Inflammatory macrophage treated with lipopolysaccharide for 4 hours (primary cell): ENCODE results near the gene MYBPH.

Experiments
- DNase-seq: peaks from one replicate; pipeline ENCODE4 v3.0.0-alpha.2; 2020

The MYBPH gene

DNA sequence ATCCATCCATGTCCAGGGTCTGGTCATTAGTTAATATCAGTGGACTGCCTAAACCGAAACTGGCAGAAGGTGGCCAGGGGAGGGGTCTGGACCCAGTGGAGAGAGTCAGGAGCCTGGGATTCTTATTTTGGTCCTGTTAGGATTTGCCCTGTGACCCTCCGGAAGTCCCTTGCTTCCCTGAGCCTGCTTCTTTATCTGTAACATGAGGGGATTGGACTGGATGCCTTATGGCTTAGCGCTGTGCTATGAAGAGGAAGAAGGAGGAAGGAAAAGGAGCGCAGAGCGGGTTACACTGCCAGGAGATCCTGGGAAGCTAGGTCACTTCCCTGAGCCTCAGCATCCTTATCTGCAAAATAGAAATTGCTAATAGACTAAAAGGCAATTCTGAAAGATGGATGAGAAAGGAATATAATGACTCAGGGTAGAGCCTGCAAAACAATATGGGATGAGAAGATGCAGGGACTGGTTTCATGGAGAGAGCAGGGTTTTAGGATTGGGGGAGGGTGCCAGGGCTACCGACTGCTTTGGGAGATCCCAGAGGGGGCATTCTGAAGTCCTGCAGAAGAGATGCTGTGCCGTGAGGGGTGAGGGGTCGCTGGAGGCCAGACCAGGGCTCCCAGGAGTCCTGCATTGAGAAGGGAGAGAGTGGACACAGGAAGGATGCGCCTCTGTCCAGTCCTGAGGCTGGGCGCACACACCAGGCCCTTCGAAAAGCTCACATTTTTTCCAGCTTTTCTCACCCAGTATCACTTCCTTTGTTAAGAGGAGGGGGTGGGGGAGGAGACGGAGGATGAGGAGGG is 48.6 kb downstream of the MYBPH start:
- DNase-seq, result no peak

DNA sequence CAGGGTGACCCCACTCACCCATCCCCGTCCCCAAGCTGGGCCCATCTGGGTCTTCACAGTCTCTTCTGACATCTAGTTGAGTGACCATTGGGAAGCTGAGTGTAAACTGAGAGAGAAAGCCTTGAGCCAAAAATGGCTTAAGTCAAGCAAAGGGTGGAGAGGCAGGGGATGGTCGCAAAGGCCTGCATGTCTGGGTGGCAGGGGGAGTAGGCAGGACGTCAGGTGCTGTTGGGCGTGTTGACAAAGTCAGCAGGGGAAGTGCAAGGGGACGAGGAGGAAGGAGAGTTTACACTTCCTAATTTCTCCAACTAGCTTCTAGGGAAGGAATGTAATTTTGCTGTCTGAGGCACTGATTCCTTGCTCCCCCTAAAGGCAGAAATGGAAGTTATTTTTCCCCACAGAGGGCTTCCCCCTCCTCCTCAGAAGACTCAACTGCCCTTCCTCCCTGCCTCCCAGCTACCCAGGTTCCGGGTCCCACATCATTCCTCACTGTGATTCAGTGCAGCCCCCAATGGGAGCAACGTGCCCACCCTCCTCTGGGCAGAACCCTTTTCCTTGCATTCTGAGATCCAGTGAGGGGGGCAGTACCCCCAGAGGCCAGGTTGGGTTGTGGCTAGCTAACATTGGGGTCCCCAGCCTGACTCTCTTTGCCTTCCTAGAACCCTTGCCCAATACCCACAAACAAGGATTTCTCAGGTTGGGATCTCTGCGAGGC is 49.3 kb downstream of the MYBPH start:
- peak; percentile 74 for DNase-seq

DNA sequence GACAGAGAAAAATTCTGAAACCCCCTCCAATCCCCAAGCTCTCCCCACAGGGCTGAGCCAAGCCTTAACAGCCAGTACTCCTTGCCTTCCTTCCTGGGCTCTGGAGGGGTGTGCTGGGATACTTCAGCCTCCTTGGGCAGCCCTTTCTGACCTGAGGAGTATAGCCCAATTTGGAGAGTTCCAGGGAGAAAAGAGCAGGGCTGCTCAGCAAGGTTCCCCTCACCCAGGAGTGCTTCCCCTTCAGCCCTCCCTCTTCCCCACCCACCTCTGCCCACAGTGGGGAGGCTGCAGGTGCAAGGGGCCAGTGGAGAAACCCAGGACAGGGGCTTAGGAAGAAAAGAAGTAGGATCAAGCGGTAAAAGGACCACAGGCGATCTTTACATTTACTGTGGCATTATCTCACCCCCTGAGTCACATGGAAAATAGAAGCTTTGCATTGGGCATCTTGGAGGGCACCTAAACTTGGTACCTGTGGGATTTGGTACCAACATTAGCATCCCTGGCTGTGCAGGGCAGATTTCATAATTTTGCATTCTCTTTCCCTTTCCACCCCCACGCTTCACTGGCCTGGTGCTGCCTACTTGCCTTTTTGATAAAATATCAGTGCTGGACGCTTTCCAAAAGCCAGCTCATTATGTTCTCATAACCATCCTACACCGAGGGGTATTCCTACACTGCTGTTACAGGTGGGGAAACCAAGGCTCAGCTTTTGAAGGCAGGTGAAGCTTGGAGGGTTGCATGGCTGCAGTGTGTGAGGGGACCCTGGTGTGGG is 50.9 kb downstream of the MYBPH start:
- no peak for DNase-seq

DNA sequence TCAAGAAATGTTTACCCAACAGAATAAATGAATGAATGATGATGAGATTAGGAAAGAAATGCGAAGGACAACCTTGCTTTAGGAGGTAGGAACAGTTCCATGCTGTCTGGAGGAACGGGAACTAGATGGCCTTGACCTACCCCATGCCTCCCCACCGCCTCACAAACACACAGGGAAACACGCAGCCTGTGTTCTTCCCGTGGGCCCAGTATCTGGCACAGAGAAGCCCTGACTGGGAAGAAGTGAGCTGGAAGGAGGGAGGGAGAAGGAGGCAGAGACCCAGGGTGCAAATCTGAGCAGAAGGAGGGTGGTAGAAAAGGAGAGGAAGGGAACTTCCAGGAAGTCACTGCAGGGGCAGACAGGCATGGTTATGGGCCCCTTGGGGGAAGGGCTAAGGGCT is 51.6 kb downstream of the MYBPH start:
- no peak for DNase-seq

DNA sequence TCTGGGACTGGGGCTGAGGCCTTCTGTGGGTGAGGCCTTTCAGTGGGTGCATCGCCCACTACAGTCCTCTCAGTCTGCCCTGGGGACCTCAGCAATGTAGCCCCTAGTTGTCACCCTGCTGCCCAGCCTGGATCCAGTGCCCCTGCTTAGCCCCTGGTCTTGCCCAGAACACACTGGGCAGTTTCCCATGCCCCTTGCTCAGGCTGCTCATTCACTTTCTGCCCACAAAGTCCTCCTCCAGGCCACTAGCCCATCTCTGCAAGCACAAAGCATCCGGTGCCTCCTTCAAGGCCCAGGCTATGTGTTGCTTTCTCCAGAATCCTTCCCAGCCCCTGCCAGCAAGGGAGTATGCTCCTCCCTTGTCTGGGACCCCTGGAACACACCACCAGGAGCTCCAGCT is 53.5 kb downstream of the MYBPH start:
- DNase-seq, result no peak

DNA sequence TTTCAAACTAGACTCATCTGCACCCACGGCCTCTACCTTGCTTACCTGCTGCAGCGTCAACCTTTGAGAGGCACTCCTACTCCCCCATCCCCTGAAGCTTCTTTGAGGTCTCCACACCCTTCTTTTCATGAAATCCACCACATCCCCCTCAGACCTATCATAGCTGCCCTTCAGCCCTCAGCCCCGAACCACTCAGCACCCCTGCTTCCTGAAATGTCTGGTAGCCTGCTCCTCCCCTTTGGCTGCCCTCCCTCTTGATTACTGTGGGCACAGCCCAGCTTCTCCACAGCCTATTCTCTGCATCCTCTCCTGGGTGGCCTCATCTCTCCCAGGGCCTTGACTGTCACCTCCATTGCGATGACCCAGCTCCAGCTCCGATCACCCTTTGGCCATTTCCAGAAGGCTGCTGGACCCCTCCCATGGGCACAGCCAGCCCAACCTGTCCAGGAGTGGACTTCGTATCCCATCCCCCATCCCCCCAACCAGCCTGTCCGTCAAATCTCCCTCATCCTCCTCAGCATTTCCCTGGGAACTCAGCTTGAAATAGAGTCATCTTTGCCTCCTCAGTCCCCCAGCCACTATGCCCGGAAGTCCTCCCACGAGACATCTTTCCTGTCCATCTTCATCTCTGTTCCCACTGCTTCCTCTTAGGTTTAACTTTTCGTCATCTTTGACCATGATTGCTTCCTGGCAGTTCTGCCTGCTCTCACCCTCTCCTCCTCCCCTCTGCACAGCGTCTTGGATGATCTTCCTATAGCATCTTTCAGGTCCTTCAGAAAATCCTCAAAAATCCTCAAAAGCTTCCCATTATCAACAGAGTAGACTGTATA is 54.2 kb downstream of the MYBPH start:
- peak; percentile 46 for DNase-seq

DNA sequence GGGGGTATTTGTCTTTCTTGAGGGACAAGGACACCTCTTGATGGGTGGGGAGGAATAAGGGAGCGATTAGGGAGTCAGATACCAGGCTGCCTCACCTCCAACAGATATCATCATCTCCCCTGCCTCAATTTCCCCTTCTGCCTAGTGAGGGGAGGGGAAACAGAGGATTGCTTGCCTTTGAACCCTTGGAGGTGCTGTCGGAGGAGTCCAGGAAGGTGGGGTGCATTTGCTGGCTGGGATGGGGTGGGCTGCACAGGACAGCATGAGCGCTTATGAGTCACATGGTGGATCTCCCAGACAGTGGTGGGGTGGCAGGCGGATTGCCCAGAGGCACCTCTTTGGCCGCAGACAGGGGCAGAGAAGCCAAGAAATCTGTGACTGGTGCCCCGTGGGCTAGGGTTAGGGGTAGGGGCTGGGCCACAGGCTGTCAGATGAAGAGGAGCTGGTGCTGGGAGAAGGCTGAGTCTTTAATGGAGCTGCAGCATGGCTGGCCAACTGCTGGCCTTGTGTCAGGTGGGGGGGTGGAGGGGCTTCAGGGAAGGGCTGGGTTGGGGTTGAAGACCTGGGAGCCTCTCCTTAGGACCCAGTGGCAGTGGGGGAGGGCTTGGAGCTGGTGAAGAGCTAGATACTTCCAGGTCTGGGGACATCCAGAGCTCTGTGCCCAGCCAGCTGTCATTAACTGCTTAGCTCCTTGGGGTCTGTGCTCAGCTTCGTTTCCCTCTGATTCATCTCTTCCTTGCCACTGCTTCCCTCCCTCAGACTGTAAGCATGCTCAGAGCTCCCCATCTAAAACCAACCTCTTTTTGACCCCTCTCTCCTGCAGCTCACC is 55.1 kb downstream of the MYBPH start:
- DNase-seq, result no peak
